Epithelial cell of esophagus (primary cell): Measurements from ENCODE around the gene FAM168B.
A peak's percentile ranks its signal among the peaks of the same experiment; 100 is the strongest.

ENCODE experiments used
- DNase-seq: peaks from one replicate; pipeline ENCODE4 v3.0.0; 2010; ENCODE audit warnings: low read depth
- H3K4me3 ChIP-seq: 2 replicates; pipeline ENCODE4 v1.5.1; 2011; ENCODE audit warnings: mild to moderate bottlenecking, low read length, control low read depth
- TF ChIP-seq, protein P1 (sequence below): IDR thresholded peaks from 2 replicates; pipeline ENCODE4 v1.5.1; 2011; ENCODE audit warnings: low read depth, mild to moderate bottlenecking, low read length, control low read depth, inconsistent platforms; ENCODE audit not compliant: insufficient read depth; ENCODE audit errors: missing control alignments

Gene FAM168B

GRCh38 chr2:131113566-131114227 is 20.4 kb upstream of the FAM168B start:
- H3K4me3 ChIP-seq: no peak overlapping the region
- TF ChIP-seq, protein P1, sequence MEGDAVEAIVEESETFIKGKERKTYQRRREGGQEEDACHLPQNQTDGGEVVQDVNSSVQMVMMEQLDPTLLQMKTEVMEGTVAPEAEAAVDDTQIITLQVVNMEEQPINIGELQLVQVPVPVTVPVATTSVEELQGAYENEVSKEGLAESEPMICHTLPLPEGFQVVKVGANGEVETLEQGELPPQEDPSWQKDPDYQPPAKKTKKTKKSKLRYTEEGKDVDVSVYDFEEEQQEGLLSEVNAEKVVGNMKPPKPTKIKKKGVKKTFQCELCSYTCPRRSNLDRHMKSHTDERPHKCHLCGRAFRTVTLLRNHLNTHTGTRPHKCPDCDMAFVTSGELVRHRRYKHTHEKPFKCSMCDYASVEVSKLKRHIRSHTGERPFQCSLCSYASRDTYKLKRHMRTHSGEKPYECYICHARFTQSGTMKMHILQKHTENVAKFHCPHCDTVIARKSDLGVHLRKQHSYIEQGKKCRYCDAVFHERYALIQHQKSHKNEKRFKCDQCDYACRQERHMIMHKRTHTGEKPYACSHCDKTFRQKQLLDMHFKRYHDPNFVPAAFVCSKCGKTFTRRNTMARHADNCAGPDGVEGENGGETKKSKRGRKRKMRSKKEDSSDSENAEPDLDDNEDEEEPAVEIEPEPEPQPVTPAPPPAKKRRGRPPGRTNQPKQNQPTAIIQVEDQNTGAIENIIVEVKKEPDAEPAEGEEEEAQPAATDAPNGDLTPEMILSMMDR: no peak
- DNase-seq: no peak

- TF ChIP-seq, protein P1: no peak
- no peak for DNase-seq
- H3K4me3 ChIP-seq: no peak overlapping the region
Observed at GRCh38 chr2:131112529-131112928, 19.3 kb upstream of the FAM168B start.

DNA sequence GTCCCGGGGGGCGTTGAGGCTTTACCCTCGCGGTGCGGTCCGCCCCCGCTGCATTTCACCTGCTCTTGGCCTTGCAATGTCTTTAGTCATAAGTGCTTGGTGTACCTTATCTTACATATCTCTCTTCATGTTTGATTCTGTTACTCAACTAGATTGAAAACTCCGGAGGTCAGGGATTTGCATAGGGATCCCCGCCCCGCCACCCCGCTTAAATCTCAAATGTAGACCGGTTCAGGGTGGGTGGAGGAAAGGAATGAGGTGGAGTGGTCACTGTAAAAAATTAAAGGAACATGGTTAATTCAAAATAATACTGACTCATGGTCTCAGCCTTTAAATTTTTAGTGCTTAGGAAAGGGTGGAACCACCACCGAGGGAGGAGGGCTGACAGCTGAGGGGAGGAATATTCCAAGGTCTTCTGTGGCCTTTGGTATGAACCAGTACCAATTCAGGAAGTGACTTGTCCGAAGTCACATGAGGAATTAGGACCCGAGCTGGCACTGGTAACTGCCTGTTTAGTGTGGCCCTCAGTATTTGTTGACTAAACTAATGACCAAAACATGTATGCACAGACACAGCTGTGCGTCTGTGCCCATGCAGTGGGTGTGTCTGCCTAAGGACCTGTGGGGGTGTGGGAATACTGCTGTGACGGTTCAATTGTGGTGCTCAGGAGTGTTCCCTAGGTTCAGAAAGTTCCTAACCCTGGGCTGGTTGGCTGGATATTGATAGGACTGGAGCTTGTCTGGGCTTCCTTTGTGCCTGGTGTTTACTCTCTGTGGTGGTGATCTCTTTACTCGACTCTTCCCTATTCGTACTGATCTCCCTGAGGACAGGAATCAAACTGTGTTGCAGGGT is 12.9 kb upstream of the FAM168B start:
- TF ChIP-seq, protein P1: no peak
- peak; percentile 65 for DNase-seq
- H3K4me3 ChIP-seq: peak overlapping the region; percentile 91

DNA sequence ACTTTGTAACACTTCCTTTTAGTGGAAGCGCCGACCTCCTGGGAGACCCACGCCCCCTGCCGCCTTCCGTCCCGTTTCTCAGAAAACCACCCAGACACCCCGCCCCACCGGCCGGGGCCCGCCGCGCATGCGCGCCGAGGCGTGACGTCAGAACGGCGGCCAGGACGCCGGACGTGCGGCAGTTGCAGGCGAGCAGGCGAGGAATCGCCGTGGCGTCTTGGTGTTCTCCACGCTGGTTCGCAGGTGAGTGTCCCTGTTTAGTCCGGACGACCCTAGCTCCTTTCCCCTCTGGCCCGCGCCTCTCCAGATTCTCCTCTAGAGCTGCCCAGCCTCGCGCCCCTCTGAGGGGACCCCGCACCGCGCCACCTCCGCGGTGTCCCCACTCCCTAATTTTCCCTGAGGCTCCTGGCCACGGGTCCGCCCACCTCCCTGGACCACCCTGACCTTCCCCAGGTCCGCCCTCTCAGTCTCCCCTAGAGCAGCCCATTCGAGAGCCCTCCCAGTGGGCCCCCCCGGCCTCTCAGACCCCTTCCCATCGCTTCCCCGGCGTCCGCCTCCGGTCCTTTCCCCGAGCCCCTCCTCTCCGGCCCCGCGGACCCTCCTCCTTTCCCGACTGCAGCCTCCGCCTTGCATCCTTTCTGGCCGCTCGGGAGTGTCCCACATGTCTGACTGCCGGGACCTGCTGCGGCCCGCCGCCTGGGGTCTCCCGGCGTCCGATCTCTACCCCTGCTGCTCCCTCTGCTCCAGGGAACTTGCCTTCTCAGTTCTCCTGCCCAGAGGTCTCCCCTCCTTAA is 12.1 kb upstream of the FAM168B start, which contains the start of gene PLEKHB2:
Gene PLEKHB2, plus strand, starts transcription at position 181 of the 794 bp plus-strand sequence. CDS start 15,606 bp downstream, outside the sequence.
- peak; percentile 86 for DNase-seq
- TF ChIP-seq, protein P1: no peak
- peak within 1 kb of the TSS; percentile 91 for H3K4me3 ChIP-seq

GRCh38 chr2:131104487-131105155 is 11.4 kb upstream of the FAM168B start:
- peak; percentile 78 for DNase-seq
- TF ChIP-seq, protein P1: no peak
- peak overlapping the region; percentile 91 for H3K4me3 ChIP-seq

- H3K4me3 ChIP-seq: no peak overlapping the region
- TF ChIP-seq, protein P1: no peak
- DNase-seq: no peak
Observed at GRCh38 chr2:131103165-131103564, 9.9 kb upstream of the FAM168B start.
